ENCODE results near the gene COL15A1. TPM values are rescaled to one million over a fixed set of nuclear protein-coding genes. Genes with fewer than 3 reads are reported as not detected.

Gene COL15A1
- total RNA-seq, 1 donor from 2014 or later = 0.05 TPM

- Mint-ChIP-seq H3K9me3 (no peaks in the 10 kb centered on the region), H3K4me3 (no peak overlapping the region), H3K27me3 (peaks cover 8% of the 10 kb centered on the region), H3K4me1 (peaks cover 46% of the 10 kb centered on the region), H3K27ac (no peak overlapping the region), H3K36me3 (ENCODE audit: low read depth) (peaks cover 2% of the 10 kb centered on the region)
- no peak for DNase-seq
- intact Hi-C loops (cut with micrococcal nuclease) = no loop called here
These were observed 86.4 kb downstream of the COL15A1 start for GRCh38 chr9:99030092-99030511.

GRCh38 chr9:99030610-99031109 lies 87.0 kb downstream of the COL15A1 start:
- H3K4me1 Mint-ChIP-seq = peaks cover 50% of the 10 kb centered on the region
- no peak for DNase-seq
- H3K36me3 Mint-ChIP-seq (ENCODE audit: low read depth) = peaks cover 2% of the 10 kb centered on the region
- no peaks in the 10 kb centered on the region for H3K9me3 Mint-ChIP-seq
- H3K4me3 Mint-ChIP-seq = no peak overlapping the region
- peaks cover 8% of the 10 kb centered on the region for H3K27me3 Mint-ChIP-seq
- no peak overlapping the region for H3K27ac Mint-ChIP-seq
- intact Hi-C loops (cut with micrococcal nuclease) = no loop called here

GRCh38 chr9:99031319-99031718 lies 87.6 kb downstream of the COL15A1 start:
- Mint-ChIP-seq H3K9me3 (no peaks in the 10 kb centered on the region), H3K27me3 (peaks cover 8% of the 10 kb centered on the region), H3K27ac (no peak overlapping the region), H3K36me3 (ENCODE audit: low read depth) (peaks cover 2% of the 10 kb centered on the region), H3K4me3 (no peak overlapping the region), H3K4me1 (peaks cover 48% of the 10 kb centered on the region)
- intact Hi-C loops (cut with micrococcal nuclease) = no loop called here
- no peak for DNase-seq

- H3K4me3 Mint-ChIP-seq = no peak overlapping the region
- H3K4me1 Mint-ChIP-seq = peaks cover 42% of the 10 kb centered on the region
- no peaks in the 10 kb centered on the region for H3K9me3 Mint-ChIP-seq
- H3K27me3 Mint-ChIP-seq = peaks cover 8% of the 10 kb centered on the region
- H3K27ac Mint-ChIP-seq = no peak overlapping the region
- no peak for DNase-seq
- intact Hi-C loops (cut with micrococcal nuclease) = no loop called here
- H3K36me3 Mint-ChIP-seq (ENCODE audit: low read depth) = peaks cover 2% of the 10 kb centered on the region
These were observed 88.3 kb downstream of the COL15A1 start for GRCh38 chr9:99031994-99032393.

- H3K36me3 Mint-ChIP-seq (ENCODE audit: low read depth) = peaks cover 2% of the 10 kb centered on the region
- no peak for DNase-seq
- H3K27me3 Mint-ChIP-seq = peaks cover 11% of the 10 kb centered on the region
- peaks cover 40% of the 10 kb centered on the region for H3K4me1 Mint-ChIP-seq
- H3K9me3 Mint-ChIP-seq = no peaks in the 10 kb centered on the region
- no peak overlapping the region for H3K4me3 Mint-ChIP-seq
- intact Hi-C loops (cut with micrococcal nuclease) = no loop called here
- H3K27ac Mint-ChIP-seq = no peak overlapping the region
These were observed 90.4 kb downstream of the COL15A1 start for GRCh38 chr9:99034149-99034548.

GRCh38 chr9:99035313-99035712 lies 91.6 kb downstream of the COL15A1 start:
- Mint-ChIP-seq H3K4me1 (peaks cover 46% of the 10 kb centered on the region), H3K4me3 (no peak overlapping the region), H3K36me3 (ENCODE audit: low read depth) (peaks cover 2% of the 10 kb centered on the region), H3K27me3 (peaks cover 11% of the 10 kb centered on the region), H3K9me3 (no peaks in the 10 kb centered on the region), H3K27ac (no peak overlapping the region)
- DNase-seq = no peak
- intact Hi-C loops (cut with micrococcal nuclease) = no loop called here

GRCh38 chr9:99037769-99038483 lies 94.2 kb downstream of the COL15A1 start:
- H3K4me3 Mint-ChIP-seq = no peak overlapping the region
- intact Hi-C loops (cut with micrococcal nuclease) = no loop called here
- peaks cover 52% of the 10 kb centered on the region for H3K4me1 Mint-ChIP-seq
- peaks cover 8% of the 10 kb centered on the region for H3K27me3 Mint-ChIP-seq
- DNase-seq = no peak
- H3K27ac Mint-ChIP-seq = no peak overlapping the region
- no peaks in the 10 kb centered on the region for H3K9me3 Mint-ChIP-seq
- no peaks in the 10 kb centered on the region for H3K36me3 Mint-ChIP-seq (ENCODE audit: low read depth)

GRCh38 chr9:99038484-99038820 lies 94.7 kb downstream of the COL15A1 start:
- no peak for DNase-seq
- peaks cover 52% of the 10 kb centered on the region for H3K4me1 Mint-ChIP-seq
- no peaks in the 10 kb centered on the region for H3K9me3 Mint-ChIP-seq
- intact Hi-C loops (cut with micrococcal nuclease) = no loop called here
- H3K27me3 Mint-ChIP-seq = peaks cover 8% of the 10 kb centered on the region
- H3K27ac Mint-ChIP-seq = no peak overlapping the region
- H3K36me3 Mint-ChIP-seq (ENCODE audit: low read depth) = peaks cover under 1% of the 10 kb centered on the region
- H3K4me3 Mint-ChIP-seq = no peak overlapping the region

- no peak for DNase-seq
- H3K4me1 Mint-ChIP-seq = peaks cover 50% of the 10 kb centered on the region
These were observed 95.9 kb downstream of the COL15A1 start for GRCh38 chr9:99039505-99040182.

GRCh38 chr9:99040251-99040900 lies 96.7 kb downstream of the COL15A1 start:
- Mint-ChIP-seq H3K4me3 (no peak overlapping the region), H3K27me3 (peaks cover 3% of the 10 kb centered on the region), H3K9me3 (peaks cover 12% of the 10 kb centered on the region), H3K36me3 (ENCODE audit: low read depth) (peaks cover 13% of the 10 kb centered on the region), H3K4me1 (peaks cover 52% of the 10 kb centered on the region), H3K27ac (peak overlapping the region; percentile 13)
- intact Hi-C loops (cut with micrococcal nuclease) = no loop called here
- no peak for DNase-seq

More at GRCh38 chr9:99039505-99040182, 95.9 kb downstream of the COL15A1 start:
- Mint-ChIP-seq H3K27me3 (peaks cover 4% of the 10 kb centered on the region), H3K9me3 (peaks cover 9% of the 10 kb centered on the region), H3K4me3 (no peak overlapping the region), H3K36me3 (ENCODE audit: low read depth) (peaks cover 10% of the 10 kb centered on the region), H3K27ac (peak overlapping the region; percentile 40)
- intact Hi-C loops (cut with micrococcal nuclease) = no loop called here

GRCh38 chr9:99040911-99041582 lies 97.3 kb downstream of the COL15A1 start:
- Mint-ChIP-seq H3K9me3 (peaks cover 17% of the 10 kb centered on the region), H3K4me3 (peak overlapping the region; percentile 20), H3K4me1 (peaks cover 50% of the 10 kb centered on the region), H3K27me3 (peaks cover 3% of the 10 kb centered on the region), H3K36me3 (ENCODE audit: low read depth) (peaks cover 13% of the 10 kb centered on the region), H3K27ac (peak overlapping the region; percentile 46)
- no peak for DNase-seq
- intact Hi-C loops (cut with micrococcal nuclease) = no loop called here

GRCh38 chr9:99041618-99042017 lies 97.9 kb downstream of the COL15A1 start:
- intact Hi-C loops (cut with micrococcal nuclease) = no loop called here
- Mint-ChIP-seq H3K27ac (no peak overlapping the region), H3K4me3 (peak overlapping the region; percentile 20), H3K4me1 (peaks cover 55% of the 10 kb centered on the region), H3K9me3 (peaks cover 21% of the 10 kb centered on the region), H3K27me3 (peaks cover 3% of the 10 kb centered on the region), H3K36me3 (ENCODE audit: low read depth) (peaks cover 14% of the 10 kb centered on the region)
- DNase-seq = no peak

- Mint-ChIP-seq H3K4me1 (peaks cover 50% of the 10 kb centered on the region), H3K4me3 (no peak overlapping the region), H3K9me3 (peaks cover 21% of the 10 kb centered on the region), H3K27me3 (peaks cover 1% of the 10 kb centered on the region), H3K36me3 (ENCODE audit: low read depth) (peaks cover 14% of the 10 kb centered on the region), H3K27ac (no peak overlapping the region)
- DNase-seq = no peak
- intact Hi-C loops (cut with micrococcal nuclease) = no loop called here
These were observed 98.9 kb downstream of the COL15A1 start for GRCh38 chr9:99042620-99043019.

Measured in activated CD4-positive, alpha-beta T cell treated with anti-CD3 and anti-CD28 coated beads, Interleukin-2, amount 10 ng/mL, durations not matched to agents 24 days and 14 days (primary cell).